WTC11 (cell line): ENCODE results near the gene UQCRHL.

ENCODE experiments used
- CTCF ChIP-seq: fragments of 200-600 bp; IDR thresholded peaks from 2 replicates; pipeline ENCODE4 v1.8.0; 2022; ENCODE audit warnings: antibody characterized with exemption
- ETV6 ChIP-seq: sonication (generic); formaldehyde crosslinking; IDR thresholded peaks from 2 replicates; pipeline ENCODE4 v1.8.1; 2022; ENCODE audit warnings: mild to moderate bottlenecking, missing genetic modification reagents
- FOXP1 ChIP-seq: sonication (generic); formaldehyde crosslinking; IDR thresholded peaks from 2 replicates; pipeline ENCODE4 v1.8.0; 2022; ENCODE audit warnings: missing genetic modification reagents, mild to moderate bottlenecking, moderate library complexity, borderline replicate concordance
- MAX ChIP-seq: sonication (generic); formaldehyde crosslinking; IDR thresholded peaks from 2 replicates; pipeline ENCODE4 v1.8.0; 2022; ENCODE audit warnings: mild to moderate bottlenecking, missing genetic modification reagents
- USF2 ChIP-seq: sonication (generic); formaldehyde crosslinking; IDR thresholded peaks from 2 replicates; pipeline ENCODE4 v1.8.1; 2023; ENCODE audit warnings: mild to moderate bottlenecking, missing genetic modification reagents, moderate library complexity
- ZBTB21 ChIP-seq: sonication (generic); formaldehyde crosslinking; IDR thresholded peaks from 2 replicates; pipeline ENCODE4 v1.8.1; 2023; ENCODE audit warnings: mild to moderate bottlenecking, missing genetic modification reagents, borderline replicate concordance
- ZNF263 ChIP-seq: sonication (generic); formaldehyde crosslinking; IDR thresholded peaks from 2 replicates; pipeline ENCODE4 v1.8.1; 2022; ENCODE audit warnings: low read depth, mild to moderate bottlenecking, moderate library complexity, missing genetic modification reagents

- no peak for TF ChIP-seq ZBTB21 (CRISPR knock-in tag)
- TF ChIP-seq ETV6 = peak; percentile 96
- TF ChIP-seq ZNF263 (CRISPR knock-in tag) = no peak
- TF ChIP-seq FOXP1 (CRISPR knock-in tag) = peak; percentile 58
- peak; percentile 74; the same call in 1 of the 2 replicates for TF ChIP-seq MAX (CRISPR knock-in tag)
- no peak for TF ChIP-seq USF2
- TF ChIP-seq CTCF = no peak
These were observed 28.5 kb upstream of the UQCRHL start for GRCh38 chr1:15835741-15836510.
